ENCODE data around the gene EML1.

EML1 gene

DNA sequence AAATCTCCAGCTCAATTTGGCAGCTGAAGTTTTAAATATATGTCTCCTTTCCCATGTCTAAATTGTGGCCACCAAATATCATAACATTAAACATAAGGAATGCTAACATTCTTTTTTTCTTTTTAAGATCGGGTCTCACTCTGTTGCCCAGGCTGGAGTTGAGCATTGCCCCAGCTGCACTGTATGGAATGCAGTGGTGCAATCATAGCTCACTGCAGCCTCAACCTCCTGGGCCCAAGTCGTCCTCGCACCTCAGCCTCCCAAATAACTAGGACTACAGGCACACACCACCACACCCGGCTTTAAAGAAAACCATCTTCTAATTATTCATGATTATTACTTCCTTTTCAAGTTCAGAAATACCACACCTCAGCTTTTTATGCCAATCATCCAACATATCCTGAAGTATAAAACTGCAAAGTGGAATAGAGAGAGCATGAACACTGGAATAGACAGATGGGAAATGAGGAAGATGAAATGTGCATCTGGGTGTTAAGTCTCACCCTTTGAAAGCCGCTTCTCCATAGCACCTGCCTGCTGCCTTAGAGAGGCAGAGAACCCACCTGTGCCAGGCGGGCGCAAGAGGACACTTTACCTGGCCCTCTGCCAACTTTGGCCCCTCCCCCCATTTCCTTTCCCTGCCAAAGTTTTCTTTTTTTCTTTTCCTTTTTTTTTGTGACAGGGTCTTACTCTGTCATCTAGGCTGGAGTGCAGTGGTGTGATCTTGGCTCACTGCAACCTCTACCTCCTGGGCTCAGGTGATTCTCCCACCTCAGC is 2.8 kb upstream of the EML1 start:
- TF ChIP-seq, protein P1, sequence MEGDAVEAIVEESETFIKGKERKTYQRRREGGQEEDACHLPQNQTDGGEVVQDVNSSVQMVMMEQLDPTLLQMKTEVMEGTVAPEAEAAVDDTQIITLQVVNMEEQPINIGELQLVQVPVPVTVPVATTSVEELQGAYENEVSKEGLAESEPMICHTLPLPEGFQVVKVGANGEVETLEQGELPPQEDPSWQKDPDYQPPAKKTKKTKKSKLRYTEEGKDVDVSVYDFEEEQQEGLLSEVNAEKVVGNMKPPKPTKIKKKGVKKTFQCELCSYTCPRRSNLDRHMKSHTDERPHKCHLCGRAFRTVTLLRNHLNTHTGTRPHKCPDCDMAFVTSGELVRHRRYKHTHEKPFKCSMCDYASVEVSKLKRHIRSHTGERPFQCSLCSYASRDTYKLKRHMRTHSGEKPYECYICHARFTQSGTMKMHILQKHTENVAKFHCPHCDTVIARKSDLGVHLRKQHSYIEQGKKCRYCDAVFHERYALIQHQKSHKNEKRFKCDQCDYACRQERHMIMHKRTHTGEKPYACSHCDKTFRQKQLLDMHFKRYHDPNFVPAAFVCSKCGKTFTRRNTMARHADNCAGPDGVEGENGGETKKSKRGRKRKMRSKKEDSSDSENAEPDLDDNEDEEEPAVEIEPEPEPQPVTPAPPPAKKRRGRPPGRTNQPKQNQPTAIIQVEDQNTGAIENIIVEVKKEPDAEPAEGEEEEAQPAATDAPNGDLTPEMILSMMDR (IDR thresholded peaks at IDR 0.05; ENCODE audit: insufficient read depth, low read depth, low read length, missing control alignments): no peak
- no peak for DNase-seq (ENCODE audit: low read depth)
- no peak overlapping the region for H3K4me3 ChIP-seq (ENCODE audit: low read length)

DNA sequence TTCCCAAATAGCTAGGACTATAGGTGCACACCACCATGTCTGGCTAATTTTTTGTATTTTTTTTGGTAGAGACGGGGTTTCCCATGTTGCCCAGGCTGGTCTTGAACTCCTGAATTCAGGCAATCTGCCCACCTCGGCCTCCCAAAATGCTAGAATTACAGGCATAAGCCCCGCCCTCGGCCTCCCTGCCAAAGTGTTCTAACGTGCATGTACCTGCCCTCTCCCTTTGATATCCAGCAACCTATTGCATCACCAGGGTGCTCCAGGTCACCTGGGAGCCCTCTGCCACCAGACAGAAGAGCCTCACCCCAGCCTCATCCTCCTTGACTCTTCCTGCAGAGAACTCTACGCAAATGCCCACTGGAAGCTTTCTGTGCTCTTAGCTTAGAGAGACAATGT is 2.2 kb upstream of the EML1 start:
- DNase-seq (ENCODE audit: low read depth): peak; percentile 20
- no peak overlapping the region for H3K4me3 ChIP-seq (ENCODE audit: low read length)
- TF ChIP-seq, protein P1 (IDR thresholded peaks at IDR 0.05; ENCODE audit: insufficient read depth, low read depth, low read length, missing control alignments): no peak

DNA sequence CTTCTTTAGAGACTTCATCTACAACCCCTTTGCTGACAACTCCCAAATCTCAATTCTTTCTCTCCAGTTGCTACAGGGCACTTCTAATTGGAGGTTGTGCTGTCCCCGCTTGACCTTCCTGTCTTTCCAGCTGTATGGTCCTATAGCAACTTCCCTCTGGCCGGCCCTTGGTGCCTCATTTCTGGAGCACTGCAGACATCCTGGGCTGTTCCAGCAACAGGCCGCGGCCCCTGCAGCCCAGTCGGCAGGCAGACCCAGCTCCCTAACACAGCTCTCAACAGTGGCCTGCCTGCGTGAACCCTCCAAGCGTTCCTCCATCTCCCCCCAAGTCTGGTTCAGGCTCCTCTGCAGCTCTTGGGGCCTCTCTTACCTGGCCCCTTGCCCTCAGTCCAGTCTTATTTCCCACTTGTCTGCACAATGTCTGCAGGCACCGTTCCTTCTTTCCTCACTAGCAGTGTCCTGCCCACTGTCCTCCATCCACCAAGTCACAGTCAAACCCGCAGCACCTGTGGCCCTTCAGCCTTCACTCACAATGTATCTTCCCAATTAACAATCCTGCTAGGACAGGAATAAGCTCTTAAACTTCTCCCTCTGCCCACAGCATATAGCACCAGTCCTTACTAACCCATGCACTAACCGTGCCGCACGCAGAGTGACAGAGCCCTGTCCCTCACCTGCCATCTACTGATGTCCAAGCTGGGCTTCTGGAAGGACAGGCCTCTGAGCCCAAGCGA is 1.6 kb upstream of the EML1 start:
- no peak for DNase-seq (ENCODE audit: low read depth)
- no peak overlapping the region for H3K4me3 ChIP-seq (ENCODE audit: low read length)
- TF ChIP-seq, protein P1 (IDR thresholded peaks at IDR 0.05; ENCODE audit: insufficient read depth, low read depth, low read length, missing control alignments): no peak

DNA sequence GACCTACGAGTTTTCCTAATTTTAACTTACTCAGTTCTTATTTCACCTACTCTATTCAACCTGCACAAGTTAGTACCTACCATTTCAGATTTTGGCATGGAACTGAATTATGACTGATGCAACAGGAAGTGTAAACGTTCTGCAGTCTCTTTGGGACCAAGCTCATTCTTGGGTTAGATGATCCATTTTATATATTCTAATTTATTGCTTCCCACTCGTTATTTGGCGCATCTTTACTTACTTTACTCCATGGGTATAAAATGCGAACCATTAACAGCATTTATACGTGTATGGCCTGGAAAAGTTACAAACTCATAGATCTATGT is 1.0 kb upstream of the EML1 start:
- TF ChIP-seq, protein P1 (IDR thresholded peaks at IDR 0.05; ENCODE audit: insufficient read depth, low read depth, low read length, missing control alignments): no peak
- no peak for DNase-seq (ENCODE audit: low read depth)
- H3K4me3 ChIP-seq (ENCODE audit: low read length): no peak overlapping the region

DNA sequence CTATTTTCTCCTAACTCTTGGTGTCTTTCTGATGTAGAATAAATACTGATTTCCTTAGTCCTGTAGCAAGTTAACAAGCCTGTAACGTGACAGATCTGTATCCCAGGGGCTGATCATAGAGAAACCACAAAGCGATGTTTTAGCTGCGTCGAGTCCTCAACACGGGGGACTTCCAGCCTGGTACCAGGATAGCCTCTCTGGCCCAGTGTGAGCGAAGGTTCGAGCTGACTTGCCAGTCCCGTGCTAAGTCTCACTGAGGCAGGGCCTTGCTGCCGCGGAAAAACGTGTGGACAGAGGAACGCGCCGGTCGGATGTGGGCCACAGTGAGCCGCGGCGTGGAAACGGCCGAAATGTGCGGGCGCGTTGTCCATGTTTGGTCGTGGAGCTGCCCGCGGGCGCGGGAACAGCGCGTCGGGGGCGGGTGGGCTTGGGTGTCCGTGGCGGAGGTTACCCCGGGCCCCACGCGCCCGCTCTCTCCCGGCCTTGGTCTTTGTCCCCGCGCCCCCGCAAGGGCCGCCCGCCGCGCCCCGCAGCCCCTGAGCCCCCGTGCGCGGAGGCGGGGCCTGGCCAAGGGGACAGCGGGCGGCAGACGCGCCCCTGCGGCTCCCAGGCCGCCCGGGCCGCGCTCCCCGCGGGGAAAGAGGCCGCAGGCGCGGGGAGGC is 531 bp upstream of the EML1 start:
- DNase-seq (ENCODE audit: low read depth): no peak
- TF ChIP-seq, protein P1 (IDR thresholded peaks at IDR 0.05; ENCODE audit: insufficient read depth, low read depth, low read length, missing control alignments): no peak
- H3K4me3 ChIP-seq (ENCODE audit: low read length): no peak overlapping the region

DNA sequence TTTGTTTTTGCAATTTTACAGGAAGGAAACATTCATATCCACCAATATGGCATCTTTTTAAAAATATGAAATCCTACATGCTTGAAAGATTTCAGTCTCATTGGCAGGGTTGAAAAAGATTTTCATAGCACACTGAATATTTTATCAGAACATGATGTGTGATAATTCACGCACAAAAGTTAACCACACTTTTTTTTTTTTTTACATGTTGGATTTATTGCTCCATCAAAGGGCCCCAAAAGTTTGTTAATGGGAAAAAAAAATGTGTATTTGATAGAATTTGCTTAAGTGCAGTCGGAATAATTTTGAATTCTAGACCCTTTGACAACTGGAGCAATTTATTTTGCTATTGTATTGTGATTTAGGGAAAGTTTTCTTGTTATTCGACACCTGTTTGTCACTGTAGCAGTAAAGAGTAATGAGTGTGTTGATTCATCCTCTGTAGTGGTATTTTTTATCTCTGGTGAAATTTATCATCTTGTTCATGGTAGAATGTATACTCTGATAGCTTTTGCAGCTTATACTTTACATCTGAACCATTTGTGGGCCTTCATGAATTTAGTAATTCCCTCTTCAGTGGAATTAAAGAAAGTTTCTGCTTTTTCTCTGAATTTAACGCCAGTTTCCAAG is 1.1 kb downstream of the EML1 start:
- TF ChIP-seq, protein P1 (IDR thresholded peaks at IDR 0.05; ENCODE audit: insufficient read depth, low read depth, low read length, missing control alignments): no peak
- no peak for DNase-seq (ENCODE audit: low read depth)
- H3K4me3 ChIP-seq (ENCODE audit: low read length): peak overlapping the region; percentile 35
